Keratinocyte (primary cell): ENCODE data around the gene DEPDC4. TPM values are rescaled to one million over a fixed set of nuclear protein-coding genes. Genes with fewer than 3 reads are reported as not detected.
A peak's percentile ranks its signal among the peaks of the same experiment; 100 is the strongest.

ENCODE experiments used
- DNase-seq: peaks from one replicate; pipeline ENCODE4 v3.0.0-alpha.2; 2011; ENCODE audit warnings: low read depth, missing footprints, low spot score
- FAIRE-seq: peaks from 2 replicates; lab custom pipeline; 2011; peaks lifted over from hg19 to GRCh38; lab: Jason Lieb, UNC
- H2AFZ ChIP-seq: 2 replicates; pipeline ENCODE4 v1.6.0; 2012; ENCODE audit warnings: low read length, control low read depth, inconsistent platforms; ENCODE audit not compliant: control insufficient read depth
- H3K27ac ChIP-seq: 2 replicates; pipeline ENCODE4 v1.5.1; 2011; ENCODE audit warnings: low read length; ENCODE audit not compliant: control insufficient read depth, insufficient read depth
- H3K27me3 ChIP-seq: 3 replicates; pipeline ENCODE4 v1.6.0; 2011; ENCODE audit warnings: low read length; ENCODE audit not compliant: control insufficient read depth, insufficient read depth; ENCODE audit errors: extremely low read depth
- H3K36me3 ChIP-seq, 2 experiments: 2 replicates in 1 of 2; 3 replicates in 1 of 2; pipeline ENCODE4 v1.5.1; 2011; ENCODE audit warnings: low read length in 2 of 2, mild to moderate bottlenecking in 1 of 2; ENCODE audit not compliant: control insufficient read depth in 2 of 2, insufficient read depth in 2 of 2; ENCODE audit errors: extremely low read depth in 1 of 2
- H3K4me1 ChIP-seq: 3 replicates; pipeline ENCODE4 v1.5.1; 2011; ENCODE audit warnings: low read length; ENCODE audit not compliant: control insufficient read depth, insufficient read depth; ENCODE audit errors: extremely low read depth
- H3K4me2 ChIP-seq: 3 replicates; pipeline ENCODE4 v1.6.0; 2011; ENCODE audit warnings: low read depth, low read length; ENCODE audit not compliant: control insufficient read depth, insufficient read depth; ENCODE audit errors: extremely low read depth
- H3K4me3 ChIP-seq, 3 experiments: fragments of 200-600 bp in 1 of 3; sonication (generic) in 1 of 3; 2 replicates in 2 of 3; 3 replicates in 1 of 3; pipeline ENCODE4 v1.5.1; 2011 to 2016; ENCODE audit warnings: low read length in 3 of 3, mild to moderate bottlenecking in 3 of 3, control low read depth in 2 of 3, inconsistent platforms in 1 of 3, low read depth in 1 of 3, mixed read lengths in 1 of 3, mixed run types in 1 of 3, moderate library complexity in 1 of 3; ENCODE audit not compliant: control insufficient read depth in 2 of 3, insufficient read depth in 2 of 3; ENCODE audit errors: extremely low read depth in 1 of 3
- H3K79me2 ChIP-seq: 2 replicates; pipeline ENCODE4 v1.6.0; 2012; ENCODE audit warnings: low read length; ENCODE audit not compliant: control insufficient read depth, insufficient read depth
- H3K9ac ChIP-seq: 3 replicates; pipeline ENCODE4 v1.6.0; 2011; ENCODE audit warnings: low read length; ENCODE audit not compliant: control insufficient read depth, insufficient read depth; ENCODE audit errors: extremely low read depth
- H3K9me1 ChIP-seq: 3 replicates; pipeline ENCODE4 v1.6.0; 2011; ENCODE audit warnings: low read length; ENCODE audit not compliant: control insufficient read depth, insufficient read depth; ENCODE audit errors: extremely low read depth
- H3K9me3 ChIP-seq: 2 replicates; pipeline ENCODE4 v1.5.1; 2012; ENCODE audit warnings: low read depth, low read length; ENCODE audit not compliant: control insufficient read depth
- H4K20me1 ChIP-seq: 3 replicates; pipeline ENCODE4 v1.6.0; 2011; ENCODE audit warnings: low read length; ENCODE audit not compliant: control insufficient read depth, insufficient read depth; ENCODE audit errors: extremely low read depth
- EZH2 ChIP-seq: IDR thresholded peaks from one replicate; pipeline ENCODE4 v1.6.1; 2012; ENCODE audit warnings: inconsistent platforms, mild to moderate bottlenecking, low read length, moderate library complexity
- dilution Hi-C: fragments of 300-500 bp; cut with MboI; formaldehyde crosslinking; loops from one replicate; pipeline ENCODE4 v1.7.0; 2020; ENCODE audit warnings: low sequenced_read_pairs; ENCODE audit not compliant: extremely low pct_ligation_motif_present
- polyA plus RNA-seq, 5 experiments: library from polyadenylated mRNA; depleted of rRNA in 3 of 5; stranded (reverse) in 3 of 5; stranded (forward) in 1 of 5; unstranded in 1 of 5; fragments of >200 nt; gene quantifications; 1 replicate in 1 of 5; 2 replicates in 3 of 5; 3 replicates in 1 of 5; pipeline versions ENCODE4 v1.2.1 to v1.2.3, GENCODE V29; 2011 to 2012; ENCODE audit warnings: missing spikeins in 2 of 5, low read depth in 1 of 5, low replicate concordance in 1 of 5
- TF ChIP-seq, protein P1 (sequence below), 3 experiments: IDR thresholded peaks in 1 of 3; conservative IDR thresholded peaks in 1 of 3; optimal IDR thresholded peaks in 1 of 3; 2 replicates in 2 of 3; 3 replicates in 1 of 3; pipeline versions ENCODE3 to v1.5.1; 2011; ENCODE audit warnings: low read length in 3 of 3, mild to moderate bottlenecking in 3 of 3, moderate library complexity in 2 of 3, control low read depth in 1 of 3, inconsistent platforms in 1 of 3; ENCODE audit not compliant: insufficient read depth in 2 of 3; ENCODE audit errors: extremely low read depth in 1 of 3

The DEPDC4 gene
- polyA plus RNA-seq, 1 donor (not counting 4 experiments of a cell fraction or from before 2014, with no cell fraction given) = 2.4 TPM

DNA sequence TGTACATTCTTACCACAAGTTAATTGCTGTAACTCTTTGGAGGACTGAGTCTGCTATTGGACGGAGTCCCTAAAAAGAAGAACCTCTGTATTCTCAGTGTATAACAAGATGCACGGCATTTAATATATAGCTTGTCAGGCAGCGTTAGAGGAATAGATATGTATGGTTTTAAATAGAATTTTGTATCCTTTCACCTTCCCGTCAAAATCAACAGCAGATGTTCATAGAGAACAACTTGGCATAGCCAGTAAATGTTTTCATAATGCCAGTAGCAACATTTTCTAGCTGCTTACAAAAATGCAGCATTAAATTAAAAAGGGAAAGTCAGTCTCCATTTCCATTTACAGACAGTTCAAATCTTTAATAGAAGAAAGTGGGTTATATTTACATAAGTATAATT, 6.9 kb upstream of the DEPDC4 start:
- H3K9me3 ChIP-seq = no peaks in the 10 kb centered on the region
- no peak overlapping the region for H2AFZ ChIP-seq
- no peaks in the 10 kb centered on the region for H3K27me3 ChIP-seq
- H3K36me3 ChIP-seq = peaks cover 0 to 2% of the 10 kb centered on the region in 2 experiments
- dilution Hi-C loops = no loop called here
- TF ChIP-seq EZH2 = no peak
- TF ChIP-seq, protein P1, sequence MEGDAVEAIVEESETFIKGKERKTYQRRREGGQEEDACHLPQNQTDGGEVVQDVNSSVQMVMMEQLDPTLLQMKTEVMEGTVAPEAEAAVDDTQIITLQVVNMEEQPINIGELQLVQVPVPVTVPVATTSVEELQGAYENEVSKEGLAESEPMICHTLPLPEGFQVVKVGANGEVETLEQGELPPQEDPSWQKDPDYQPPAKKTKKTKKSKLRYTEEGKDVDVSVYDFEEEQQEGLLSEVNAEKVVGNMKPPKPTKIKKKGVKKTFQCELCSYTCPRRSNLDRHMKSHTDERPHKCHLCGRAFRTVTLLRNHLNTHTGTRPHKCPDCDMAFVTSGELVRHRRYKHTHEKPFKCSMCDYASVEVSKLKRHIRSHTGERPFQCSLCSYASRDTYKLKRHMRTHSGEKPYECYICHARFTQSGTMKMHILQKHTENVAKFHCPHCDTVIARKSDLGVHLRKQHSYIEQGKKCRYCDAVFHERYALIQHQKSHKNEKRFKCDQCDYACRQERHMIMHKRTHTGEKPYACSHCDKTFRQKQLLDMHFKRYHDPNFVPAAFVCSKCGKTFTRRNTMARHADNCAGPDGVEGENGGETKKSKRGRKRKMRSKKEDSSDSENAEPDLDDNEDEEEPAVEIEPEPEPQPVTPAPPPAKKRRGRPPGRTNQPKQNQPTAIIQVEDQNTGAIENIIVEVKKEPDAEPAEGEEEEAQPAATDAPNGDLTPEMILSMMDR (optimal IDR thresholded peaks at IDR 0.05 in 1 of 3, IDR thresholded peaks at IDR 0.05 in 1 of 3, conservative IDR thresholded peaks at IDR 0.05 in 1 of 3; ENCODE audit: extremely low read depth in 1 of 3, insufficient read depth in 2 of 3, low read length in 3 of 3) = no peak
- H3K27ac ChIP-seq = no peak overlapping the region
- FAIRE-seq (no peak), DNase-seq (no peak)
- H3K4me1 ChIP-seq = peaks cover 7% of the 10 kb centered on the region
- peaks cover under 1% of the 10 kb centered on the region for H3K9me1 ChIP-seq
- H3K9ac ChIP-seq = no peak overlapping the region
- H3K4me3 ChIP-seq = no peak overlapping the region
- H4K20me1 ChIP-seq = no peaks in the 10 kb centered on the region
- H3K79me2 ChIP-seq = peaks cover 83% of the 10 kb centered on the region
- H3K4me2 ChIP-seq = no peak overlapping the region

DNA sequence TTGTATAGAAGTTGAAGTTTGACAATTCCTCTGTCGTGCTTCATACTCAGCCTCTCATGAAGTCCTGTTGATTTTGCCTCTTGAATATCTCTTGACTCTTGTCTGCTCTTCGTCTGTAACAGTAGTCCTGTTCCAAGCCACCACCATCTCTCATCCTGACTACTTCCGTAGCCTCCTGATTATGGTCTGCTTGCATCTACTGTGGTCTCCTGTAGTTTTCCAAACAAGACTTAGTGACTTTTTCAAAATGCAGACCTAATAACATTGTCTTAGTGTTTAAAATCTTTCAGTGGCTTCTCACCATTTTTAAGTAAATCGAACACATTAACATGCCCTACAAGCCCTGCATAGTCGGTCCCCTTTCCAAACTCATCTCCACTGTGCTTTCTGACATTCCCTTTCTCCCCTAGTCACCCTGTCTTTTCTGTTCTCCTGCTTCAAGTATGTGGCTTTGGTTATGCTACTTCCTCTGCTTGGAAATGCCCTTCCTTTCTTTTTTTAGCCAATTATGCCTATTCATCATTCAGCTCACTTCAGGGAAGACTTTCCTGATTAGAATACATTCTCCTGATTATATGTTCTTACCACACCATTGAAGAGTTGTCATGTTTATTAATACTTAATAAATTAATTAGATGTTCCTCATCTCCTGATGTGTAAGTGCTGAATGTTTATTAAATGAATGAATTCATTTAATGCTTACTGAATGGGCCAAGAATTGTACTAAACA, 2.1 kb upstream of the DEPDC4 start:
- Histone ChIP-seq H3K27ac (peak overlapping the region; percentile 3), H3K4me1 (peaks cover 16% of the 10 kb centered on the region), H3K9me3 (no peaks in the 10 kb centered on the region), H3K9me1 (peaks cover 2% of the 10 kb centered on the region), H3K4me3 (peak overlapping the region; percentile 83 to 92 (median 92)), H2AFZ (no peak overlapping the region), H3K79me2 (peaks cover 62% of the 10 kb centered on the region), H3K4me2 (peak overlapping the region; percentile 80), H3K27me3 (no peaks in the 10 kb centered on the region), H3K9ac (peak overlapping the region; percentile 13), H3K36me3 (no peaks in the 10 kb centered on the region), H4K20me1 (no peaks in the 10 kb centered on the region)
- DNase-seq (no peak), FAIRE-seq (no peak)
- dilution Hi-C loops = no loop called here
- TF ChIP-seq EZH2 = no peak
- TF ChIP-seq, protein P1 (optimal IDR thresholded peaks at IDR 0.05 in 1 of 3, IDR thresholded peaks at IDR 0.05 in 1 of 3, conservative IDR thresholded peaks at IDR 0.05 in 1 of 3; ENCODE audit: extremely low read depth in 1 of 3, insufficient read depth in 2 of 3, low read length in 3 of 3) = no peak
